ENCODE results near the gene DAGLA. TPM values are rescaled to one million over a fixed set of nuclear protein-coding genes. Genes with fewer than 3 reads are reported as not detected.

The DAGLA gene
- total RNA-seq, 1 experiment from 2014 or later, result 6.2 TPM

GRCh38 chr11:61776561-61777075, 96.4 kb downstream of the DAGLA start:
- peak; percentile 62 for DNase-seq (ENCODE audit: low read depth)

DNA sequence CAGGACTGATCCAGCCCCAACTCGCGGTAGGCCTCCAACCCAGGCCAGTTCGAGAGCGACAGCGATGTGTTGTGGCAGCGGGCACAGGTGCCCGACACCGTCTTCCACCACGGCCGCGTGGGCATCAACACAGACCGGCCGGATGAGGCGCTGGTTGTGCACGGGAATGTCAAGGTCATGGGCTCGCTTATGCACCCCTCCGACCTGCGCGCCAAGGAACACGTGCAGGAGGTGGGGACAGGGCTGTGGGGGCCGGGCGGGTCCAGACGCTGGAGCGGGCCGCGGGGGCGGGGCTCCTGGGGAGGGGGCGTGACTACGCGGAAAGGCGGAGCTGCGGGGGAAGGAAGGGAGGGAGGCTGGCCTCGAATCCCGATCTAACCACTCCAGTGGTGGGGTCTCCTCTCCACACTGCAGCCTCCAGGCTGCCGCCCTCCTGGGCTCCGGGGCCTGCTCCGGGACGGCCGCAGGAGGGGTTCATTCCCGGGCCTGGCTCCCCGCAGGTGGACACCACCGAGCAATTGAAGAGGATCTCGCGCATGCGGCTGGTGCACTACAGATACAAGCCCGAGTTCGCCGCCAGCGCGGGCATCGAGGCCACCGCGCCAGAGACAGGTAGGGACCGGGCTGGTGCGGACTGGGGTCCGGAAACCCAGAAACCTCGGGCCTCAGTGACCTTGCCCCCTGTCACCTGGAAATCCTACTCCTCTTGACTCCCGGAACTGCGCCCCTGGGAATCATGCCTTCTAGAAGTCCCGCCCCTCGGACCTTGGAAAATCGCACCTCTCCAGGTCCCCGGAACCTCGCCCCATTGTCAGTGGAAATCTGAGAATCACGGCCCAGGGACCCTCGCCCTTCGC, 97.3 kb downstream of the DAGLA start:
- DNase-seq (ENCODE audit: low read depth), result no peak

GRCh38 chr11:61778357-61778886, 98.2 kb downstream of the DAGLA start:
- DNase-seq (ENCODE audit: low read depth), result no peak

DNA sequence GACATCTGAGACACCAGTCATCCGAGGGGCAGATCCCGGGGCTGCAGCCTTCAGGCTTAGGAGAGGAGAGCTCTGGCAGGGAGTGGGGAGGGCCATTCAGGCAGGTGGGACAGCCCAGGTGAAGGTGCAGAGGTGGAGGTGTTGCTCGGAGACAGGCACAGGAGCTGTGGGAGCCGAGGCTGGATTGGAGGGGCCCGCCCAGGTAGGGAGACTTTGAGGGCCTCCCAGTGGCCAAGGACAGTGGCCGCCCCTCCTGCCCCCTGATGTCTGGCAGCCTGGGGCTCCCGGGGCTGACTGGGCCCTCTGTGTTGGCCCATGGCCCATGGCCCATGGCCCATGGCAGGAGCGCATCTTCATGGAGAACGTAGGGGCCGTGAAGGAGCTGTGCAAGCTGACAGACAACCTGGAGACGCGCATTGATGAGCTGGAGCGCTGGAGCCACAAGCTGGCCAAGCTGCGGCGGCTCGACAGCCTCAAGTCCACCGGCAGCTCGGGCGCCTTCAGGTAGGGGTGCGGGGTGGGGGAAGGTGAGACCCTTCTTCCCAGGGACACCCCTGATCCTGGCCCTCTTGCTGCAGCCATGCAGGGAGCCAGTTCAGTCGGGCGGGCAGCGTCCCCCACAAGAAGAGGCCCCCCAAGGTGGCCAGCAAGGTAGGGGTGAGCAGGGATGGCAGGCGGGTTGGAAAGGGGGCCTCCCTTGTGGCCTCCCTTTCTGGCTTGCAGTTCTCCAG, 98.9 kb downstream of the DAGLA start:
- DNase-seq (ENCODE audit: low read depth), result no peak

GRCh38 chr11:61779666-61780525, 99.7 kb downstream of the DAGLA start:
- no peak for DNase-seq (ENCODE audit: low read depth)

- DNase-seq (ENCODE audit: low read depth), result no peak
Measured at GRCh38 chr11:61780581-61781162, 100.5 kb downstream of the DAGLA start.

DNA sequence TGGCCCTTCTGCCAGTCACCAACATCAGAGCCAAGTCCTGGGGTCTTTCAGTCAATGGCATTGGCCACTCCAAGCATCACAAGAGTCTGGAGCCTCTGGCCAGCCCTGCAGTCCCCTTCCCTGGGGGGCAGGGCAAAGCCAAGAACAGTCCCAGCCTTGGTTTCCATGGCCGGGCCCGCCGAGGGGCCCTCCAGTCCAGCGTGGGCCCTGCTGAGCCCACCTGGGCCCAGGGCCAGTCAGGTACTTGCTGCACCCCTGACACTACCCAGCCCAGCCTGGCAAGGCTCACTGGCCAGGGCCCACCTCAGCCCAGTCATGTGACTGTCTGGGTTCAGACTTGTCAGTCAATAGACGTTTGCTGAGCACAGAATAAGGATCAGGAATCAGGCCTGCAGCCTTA, 101.4 kb downstream of the DAGLA start:
- DNase-seq (ENCODE audit: low read depth), result no peak

GRCh38 chr11:61782299-61782698, 102.1 kb downstream of the DAGLA start:
- DNase-seq (ENCODE audit: low read depth), result no peak

GRCh38 chr11:61782841-61783240, 102.7 kb downstream of the DAGLA start:
- no peak for DNase-seq (ENCODE audit: low read depth)

- peak; percentile 40 for DNase-seq (ENCODE audit: low read depth)
Measured at GRCh38 chr11:61783717-61784505, 103.7 kb downstream of the DAGLA start.

GRCh38 chr11:61784506-61784805, 104.3 kb downstream of the DAGLA start:
- DNase-seq (ENCODE audit: low read depth), result no peak

DNA sequence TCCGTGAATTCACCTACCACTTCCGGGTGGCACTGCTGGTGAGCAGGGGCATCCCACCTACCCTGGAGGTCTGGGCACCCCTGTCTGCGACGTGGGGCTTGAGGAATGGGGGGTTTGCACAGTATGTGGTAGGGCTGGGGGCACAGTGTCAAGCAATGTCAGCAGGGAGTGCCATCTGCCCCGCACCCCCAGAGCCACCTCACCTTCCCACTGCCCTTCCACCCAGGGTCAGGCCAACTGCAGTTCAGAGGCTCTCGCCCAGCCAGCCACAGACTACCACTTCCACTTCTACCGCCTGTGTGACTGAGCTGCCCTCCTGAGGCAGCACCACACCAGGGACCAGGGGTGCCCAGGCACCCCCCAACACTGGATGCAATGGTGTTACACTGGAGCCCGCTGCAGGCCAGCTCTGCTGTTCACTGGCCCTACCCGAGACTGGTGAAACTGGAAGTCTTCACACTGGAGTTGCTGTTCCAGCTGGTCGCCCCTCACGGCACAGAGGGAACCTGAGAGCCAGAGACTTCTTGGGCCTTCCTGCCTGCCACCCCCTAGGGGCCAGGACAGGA, 105.7 kb downstream of the DAGLA start:
- no peak for DNase-seq (ENCODE audit: low read depth)

- peak; percentile 64 for DNase-seq (ENCODE audit: low read depth)
Measured at GRCh38 chr11:61787928-61788491, 107.8 kb downstream of the DAGLA start.

DNA sequence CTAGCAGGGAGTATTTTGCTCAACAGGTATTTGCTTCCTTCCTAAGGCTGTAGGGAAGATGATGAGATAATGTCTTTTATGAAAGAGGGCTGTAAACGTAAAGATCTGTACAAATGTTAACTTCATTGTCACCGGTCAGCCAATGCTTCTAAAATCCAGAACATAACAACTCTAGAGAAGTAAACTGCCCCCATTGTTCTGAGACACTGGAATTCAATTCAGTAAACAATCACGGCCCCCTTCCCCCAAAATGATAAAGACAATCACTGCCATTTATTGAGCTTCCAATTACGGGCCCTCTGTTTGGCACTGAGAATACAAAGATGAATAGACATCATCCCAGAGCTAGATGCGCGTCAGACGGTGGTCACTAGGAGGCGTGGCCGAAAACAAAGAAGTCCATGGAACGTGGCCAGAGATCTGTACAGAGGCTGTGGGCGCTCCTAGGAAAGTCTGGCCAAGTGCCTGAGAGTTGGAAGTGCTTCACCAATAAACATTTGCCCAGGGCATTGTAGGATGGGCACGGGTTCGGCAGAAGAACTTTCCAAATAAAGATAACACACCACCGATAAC, 111.6 kb downstream of the DAGLA start:
- peak; percentile 84 for DNase-seq (ENCODE audit: low read depth)

GRCh38 chr11:61792310-61793082, 112.3 kb downstream of the DAGLA start, which contains the start of the genes FEN1 and TMEM258:
Gene FEN1 (plus strand): TSS chr11:61792911. CDS start chr11:61795362, 2,451 bp downstream.
Gene TMEM258 (minus strand): TSS chr11:61792599. CDS start chr11:61792558, 41 bp downstream.
- peak; percentile 91 for DNase-seq (ENCODE audit: low read depth)

DNA sequence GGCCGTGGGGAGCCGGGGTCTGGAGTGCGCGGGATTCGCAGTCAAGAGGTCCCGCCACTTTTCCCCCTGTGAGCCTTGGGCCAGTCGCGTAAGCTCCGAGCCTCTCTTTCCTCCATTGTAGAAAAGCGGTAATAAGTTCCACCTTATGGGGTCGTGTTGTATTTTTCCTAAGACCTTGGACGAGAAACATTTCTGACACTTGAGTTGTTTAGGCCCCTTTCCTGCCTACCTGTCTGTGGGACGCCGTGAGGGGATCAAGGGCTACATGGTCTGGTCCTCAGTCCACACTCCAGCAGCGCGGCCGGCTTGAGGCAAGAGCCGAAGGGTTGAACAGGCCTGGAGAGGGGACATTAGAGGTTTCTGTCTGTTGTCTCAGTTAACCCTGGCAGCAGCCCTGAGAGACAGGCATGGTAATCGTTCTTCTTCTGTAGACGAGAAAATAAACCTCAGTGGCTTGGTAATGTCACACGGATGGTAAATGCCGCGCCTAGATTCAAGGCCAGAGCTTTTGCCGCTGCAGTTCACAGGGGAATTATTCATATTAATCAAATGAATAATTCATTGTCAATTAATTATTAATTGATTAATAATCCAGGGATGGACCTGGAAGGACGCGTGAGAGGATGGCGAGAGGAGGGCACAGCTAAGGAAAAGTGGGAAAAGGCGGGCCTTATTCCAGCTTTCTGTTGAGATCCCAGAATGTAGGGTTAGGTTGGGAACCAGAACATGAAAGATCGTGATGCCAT, 113.1 kb downstream of the DAGLA start:
- no peak for DNase-seq (ENCODE audit: low read depth)

- DNase-seq (ENCODE audit: low read depth), result no peak
Measured at GRCh38 chr11:61793829-61794204, 113.6 kb downstream of the DAGLA start.
